IMR-90 (cell line): ENCODE data around the gene SOX12.

Experiments
- BHLHE40 ChIP-seq: fragments of 150-350 bp; IDR thresholded peaks from 2 replicates; pipeline ENCODE4 v1.6.1; 2016; ENCODE audit warnings: mild to moderate bottlenecking, low read depth, low read length
- CEBPB ChIP-seq: IDR thresholded peaks from 2 replicates; pipeline ENCODE4 v1.6.1; 2012; ENCODE audit warnings: low read depth, low read length, improper control_type of control experiment
- POLR2A ChIP-seq: IDR thresholded peaks from 2 replicates; pipeline ENCODE4 v1.6.1; 2012; ENCODE audit warnings: mild to moderate bottlenecking, low read depth, low read length
- RCOR1 ChIP-seq: IDR thresholded peaks from 2 replicates; pipeline ENCODE4 v1.6.1; 2012; ENCODE audit warnings: mild to moderate bottlenecking, low read length, improper control_type of control experiment; ENCODE audit not compliant: insufficient replicate concordance
- TF ChIP-seq, protein P1 (sequence below): conservative IDR thresholded peaks from 2 replicates; pipeline ENCODE4 v1.5.1; 2012; ENCODE audit warnings: mild to moderate bottlenecking, low read depth, low read length, improper control_type of control experiment
- TF ChIP-seq, protein P2 (sequence below): fragments of 150-350 bp; IDR thresholded peaks from 2 replicates; pipeline ENCODE4 v1.6.1; 2016; ENCODE audit warnings: low read depth, mild to moderate bottlenecking, low read length, moderate library complexity, borderline replicate concordance
- TF ChIP-seq, protein P3 (sequence below): fragments of 150-350 bp; IDR thresholded peaks from 2 replicates; pipeline ENCODE4 v1.6.1; 2017; ENCODE audit warnings: mild to moderate bottlenecking, antibody characterized with exemption, low read length, low read depth

DNA sequence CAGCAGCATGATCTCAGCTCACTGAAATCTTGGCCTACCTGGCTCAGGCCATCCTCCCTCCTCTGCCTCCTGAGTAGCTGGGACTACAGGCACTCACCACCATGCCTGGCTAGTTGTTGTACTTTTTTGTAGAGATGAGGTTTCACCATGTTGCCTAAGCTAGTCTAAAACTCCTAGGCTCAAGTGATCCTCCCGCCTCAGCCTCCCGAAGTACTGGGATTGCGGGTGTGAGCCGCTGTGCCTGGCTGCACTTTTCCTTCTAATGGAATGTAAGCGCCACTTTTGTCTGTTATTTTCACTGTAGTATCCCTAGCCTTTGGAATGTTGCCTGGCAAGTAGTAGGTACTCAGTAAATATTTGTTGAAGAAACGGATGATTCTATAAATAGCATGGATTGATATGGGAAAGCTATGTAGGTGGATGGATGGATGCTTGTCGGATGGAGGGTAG lies 44.8 kb downstream of the SOX12 start:
- TF ChIP-seq, protein P1, sequence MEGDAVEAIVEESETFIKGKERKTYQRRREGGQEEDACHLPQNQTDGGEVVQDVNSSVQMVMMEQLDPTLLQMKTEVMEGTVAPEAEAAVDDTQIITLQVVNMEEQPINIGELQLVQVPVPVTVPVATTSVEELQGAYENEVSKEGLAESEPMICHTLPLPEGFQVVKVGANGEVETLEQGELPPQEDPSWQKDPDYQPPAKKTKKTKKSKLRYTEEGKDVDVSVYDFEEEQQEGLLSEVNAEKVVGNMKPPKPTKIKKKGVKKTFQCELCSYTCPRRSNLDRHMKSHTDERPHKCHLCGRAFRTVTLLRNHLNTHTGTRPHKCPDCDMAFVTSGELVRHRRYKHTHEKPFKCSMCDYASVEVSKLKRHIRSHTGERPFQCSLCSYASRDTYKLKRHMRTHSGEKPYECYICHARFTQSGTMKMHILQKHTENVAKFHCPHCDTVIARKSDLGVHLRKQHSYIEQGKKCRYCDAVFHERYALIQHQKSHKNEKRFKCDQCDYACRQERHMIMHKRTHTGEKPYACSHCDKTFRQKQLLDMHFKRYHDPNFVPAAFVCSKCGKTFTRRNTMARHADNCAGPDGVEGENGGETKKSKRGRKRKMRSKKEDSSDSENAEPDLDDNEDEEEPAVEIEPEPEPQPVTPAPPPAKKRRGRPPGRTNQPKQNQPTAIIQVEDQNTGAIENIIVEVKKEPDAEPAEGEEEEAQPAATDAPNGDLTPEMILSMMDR = no peak
- no peak for TF ChIP-seq RCOR1
- TF ChIP-seq BHLHE40 = no peak
- TF ChIP-seq, protein P2, sequence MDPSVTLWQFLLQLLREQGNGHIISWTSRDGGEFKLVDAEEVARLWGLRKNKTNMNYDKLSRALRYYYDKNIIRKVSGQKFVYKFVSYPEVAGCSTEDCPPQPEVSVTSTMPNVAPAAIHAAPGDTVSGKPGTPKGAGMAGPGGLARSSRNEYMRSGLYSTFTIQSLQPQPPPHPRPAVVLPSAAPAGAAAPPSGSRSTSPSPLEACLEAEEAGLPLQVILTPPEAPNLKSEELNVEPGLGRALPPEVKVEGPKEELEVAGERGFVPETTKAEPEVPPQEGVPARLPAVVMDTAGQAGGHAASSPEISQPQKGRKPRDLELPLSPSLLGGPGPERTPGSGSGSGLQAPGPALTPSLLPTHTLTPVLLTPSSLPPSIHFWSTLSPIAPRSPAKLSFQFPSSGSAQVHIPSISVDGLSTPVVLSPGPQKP = no peak
- TF ChIP-seq, protein P3, sequence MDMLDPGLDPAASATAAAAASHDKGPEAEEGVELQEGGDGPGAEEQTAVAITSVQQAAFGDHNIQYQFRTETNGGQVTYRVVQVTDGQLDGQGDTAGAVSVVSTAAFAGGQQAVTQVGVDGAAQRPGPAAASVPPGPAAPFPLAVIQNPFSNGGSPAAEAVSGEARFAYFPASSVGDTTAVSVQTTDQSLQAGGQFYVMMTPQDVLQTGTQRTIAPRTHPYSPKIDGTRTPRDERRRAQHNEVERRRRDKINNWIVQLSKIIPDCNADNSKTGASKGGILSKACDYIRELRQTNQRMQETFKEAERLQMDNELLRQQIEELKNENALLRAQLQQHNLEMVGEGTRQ = no peak
- no peak for TF ChIP-seq POLR2A
- no peak for TF ChIP-seq CEBPB
